ENCODE measurements around the gene APOBEC3G.

GRCh38 chr22:39095971-39096370 lies 18.9 kb downstream of the APOBEC3G start:
- TF ChIP-seq TAF1 (IDR thresholded peaks at IDR 0.05; ENCODE audit: borderline replicate concordance, low read depth, low read length) = no peak
- no peak for TF ChIP-seq CTCF (IDR thresholded peaks at IDR 0.05)
- TF ChIP-seq USF2 (IDR thresholded peaks at IDR 0.05; ENCODE audit: borderline replicate concordance, low read depth, low read length) = no peak
- TF ChIP-seq RCOR1 (IDR thresholded peaks at IDR 0.05; ENCODE audit: low read length) = no peak
- TF ChIP-seq TEAD4 (IDR thresholded peaks at IDR 0.05; ENCODE audit: borderline replicate concordance, insufficient read depth) = no peak
- TF ChIP-seq RAD21 (IDR thresholded peaks at IDR 0.05; ENCODE audit: low read length) = no peak
- no peak for TF ChIP-seq EP300 (IDR thresholded peaks at IDR 0.05; ENCODE audit: borderline replicate concordance in 1 of 2, low read depth in 1 of 2, low read length in 1 of 2)

Measured in SK-N-SH (cell line).